Kidney (tissue), 14 donors: Measurements from ENCODE around the gene BICC1. TPM values are rescaled to one million over a fixed set of nuclear protein-coding genes. Genes with fewer than 3 reads are reported as not detected.

Experiments
- DNase-seq, 5 donors: peaks; one replicate each; pipeline ENCODE4 v3.0.0-alpha.2; 2013 to 2020
- FAIRE-seq: peaks from 2 replicates; lab custom pipeline; 2012; peaks lifted over from hg19 to GRCh38; lab: Jason Lieb, UNC
- H3K27ac ChIP-seq, 2 donors: one replicate each; pipeline ENCODE4 v1.7.0; 2013; ENCODE audit warnings: low read depth in 2 of 2, low read length in 2 of 2, inconsistent platforms in 1 of 2
- H3K27me3 ChIP-seq: one replicate; pipeline ENCODE4 v1.7.1; 2013; ENCODE audit warnings: low read length, inconsistent platforms; ENCODE audit not compliant: control insufficient read depth, insufficient read depth
- H3K36me3 ChIP-seq, 3 donors: one replicate each; pipeline versions ENCODE4 v1.7.0 to v1.7.1; 2013; ENCODE audit warnings: low read length in 3 of 3, control low read depth in 1 of 3, inconsistent platforms in 1 of 3; ENCODE audit not compliant: insufficient read depth in 3 of 3, control insufficient read depth in 2 of 3
- H3K4me1 ChIP-seq, 3 donors: one replicate each; pipeline versions ENCODE4 v1.7.0 to v1.7.1; 2013; ENCODE audit warnings: low read length in 3 of 3, inconsistent platforms in 1 of 3, low read depth in 1 of 3; ENCODE audit not compliant: control insufficient read depth in 2 of 3, insufficient read depth in 2 of 3
- H3K4me3 ChIP-seq, 3 donors: one replicate each; pipeline versions ENCODE4 v1.7.0 to v1.8.1; 2013; ENCODE audit warnings: low read length in 3 of 3, control low read depth in 1 of 3, inconsistent platforms in 1 of 3
- H3K9ac ChIP-seq, 3 donors: one replicate each; pipeline versions ENCODE4 v1.7.0 to v1.7.1; 2013; ENCODE audit warnings: low read length in 3 of 3, control low read depth in 1 of 3, inconsistent platforms in 1 of 3
- H3K9me3 ChIP-seq, 3 donors: one replicate each; pipeline versions ENCODE4 v1.7.0 to v1.7.1; 2013; ENCODE audit warnings: low read length in 3 of 3, control low read depth in 1 of 3, inconsistent platforms in 1 of 3; ENCODE audit not compliant: control insufficient read depth in 2 of 3, insufficient read depth in 1 of 3
- intact Hi-C: fragments of 100-400 bp; cut with DNase I; formaldehyde crosslinking; loops from one replicate; pipeline ENCODE4 v1.11.1; 2022
- polyA plus RNA-seq: library from polyadenylated mRNA; stranded (reverse); fragments of 350-450 nt; fragmentation: Illumina TruSeq; extraction: RNeasy Lipid Tissue Mini Kit (QIAGEN cat#74804); gene quantifications from one replicate; pipeline ENCODE4 v1.2.3, GENCODE V29; 2014; ENCODE audit warnings: low read depth, low replicate concordance; ENCODE audit not compliant: insufficient read depth
- total RNA-seq: library from RNA; stranded (reverse); fragmentation: NEBNext Ultra II Directional; extraction: Animal tissue kit (Norgen Biotek cat#: 25700); gene quantifications from one replicate; pipeline ENCODE4 v1.2.1, GENCODE V29; 2021
- TF ChIP-seq, protein P1 (sequence below): IDR thresholded peaks from 3 replicates; pipeline ENCODE4 v1.5.1; 2012; ENCODE audit warnings: mild to moderate bottlenecking, moderate library complexity, borderline replicate concordance; ENCODE audit not compliant: insufficient read depth; ENCODE audit errors: extremely low read depth
- donor health status: control.
- donor health status: control.
- donor health status: control.
- donor health status: control.
- donor health status: control.
- donor health status: DM: yes; HTN: yes; CAD: no.
- donor health status: Normal renal cell carcinoma (clear cell type).

The BICC1 gene
- total and polyA plus RNA-seq, 2 donors from 2014 or later, result 21.0 to 136 TPM

DNA sequence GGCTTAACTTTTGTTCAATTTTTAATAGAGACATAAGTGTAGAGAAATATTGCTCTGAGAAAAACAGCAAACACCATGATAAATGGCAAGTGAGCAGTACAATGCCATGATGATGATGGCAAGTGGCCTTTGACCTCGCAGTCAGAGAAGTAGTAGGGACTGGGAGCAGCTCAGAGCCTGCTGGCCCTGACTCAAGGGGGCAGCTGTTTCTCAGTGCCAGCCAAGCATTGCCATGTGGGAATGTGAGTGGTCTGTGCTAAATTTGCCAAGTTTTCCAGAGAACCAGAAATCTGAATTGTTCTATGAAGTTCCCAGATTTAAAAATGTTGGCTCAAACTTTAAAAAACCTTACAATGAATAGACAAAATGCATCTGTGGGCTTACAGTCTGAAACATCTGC is 187.9 kb downstream of the BICC1 start:
- Histone ChIP-seq H3K9ac (no peak overlapping the region), H3K4me1 (peaks cover 0 to 11% (median 4%) of the 10 kb centered on the region in 3 donors), H3K9me3 (no peaks in the 10 kb centered on the region), H3K36me3 (peaks cover 0 to 4% (median 0%) of the 10 kb centered on the region in 3 donors), H3K4me3 (no peak overlapping the region), H3K27ac (no peak overlapping the region), H3K27me3 (no peaks in the 10 kb centered on the region)
- FAIRE-seq (no peak), DNase-seq (no peak)
- intact Hi-C loops, result no loop called here
- TF ChIP-seq, protein P1, sequence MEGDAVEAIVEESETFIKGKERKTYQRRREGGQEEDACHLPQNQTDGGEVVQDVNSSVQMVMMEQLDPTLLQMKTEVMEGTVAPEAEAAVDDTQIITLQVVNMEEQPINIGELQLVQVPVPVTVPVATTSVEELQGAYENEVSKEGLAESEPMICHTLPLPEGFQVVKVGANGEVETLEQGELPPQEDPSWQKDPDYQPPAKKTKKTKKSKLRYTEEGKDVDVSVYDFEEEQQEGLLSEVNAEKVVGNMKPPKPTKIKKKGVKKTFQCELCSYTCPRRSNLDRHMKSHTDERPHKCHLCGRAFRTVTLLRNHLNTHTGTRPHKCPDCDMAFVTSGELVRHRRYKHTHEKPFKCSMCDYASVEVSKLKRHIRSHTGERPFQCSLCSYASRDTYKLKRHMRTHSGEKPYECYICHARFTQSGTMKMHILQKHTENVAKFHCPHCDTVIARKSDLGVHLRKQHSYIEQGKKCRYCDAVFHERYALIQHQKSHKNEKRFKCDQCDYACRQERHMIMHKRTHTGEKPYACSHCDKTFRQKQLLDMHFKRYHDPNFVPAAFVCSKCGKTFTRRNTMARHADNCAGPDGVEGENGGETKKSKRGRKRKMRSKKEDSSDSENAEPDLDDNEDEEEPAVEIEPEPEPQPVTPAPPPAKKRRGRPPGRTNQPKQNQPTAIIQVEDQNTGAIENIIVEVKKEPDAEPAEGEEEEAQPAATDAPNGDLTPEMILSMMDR, result no peak

DNA sequence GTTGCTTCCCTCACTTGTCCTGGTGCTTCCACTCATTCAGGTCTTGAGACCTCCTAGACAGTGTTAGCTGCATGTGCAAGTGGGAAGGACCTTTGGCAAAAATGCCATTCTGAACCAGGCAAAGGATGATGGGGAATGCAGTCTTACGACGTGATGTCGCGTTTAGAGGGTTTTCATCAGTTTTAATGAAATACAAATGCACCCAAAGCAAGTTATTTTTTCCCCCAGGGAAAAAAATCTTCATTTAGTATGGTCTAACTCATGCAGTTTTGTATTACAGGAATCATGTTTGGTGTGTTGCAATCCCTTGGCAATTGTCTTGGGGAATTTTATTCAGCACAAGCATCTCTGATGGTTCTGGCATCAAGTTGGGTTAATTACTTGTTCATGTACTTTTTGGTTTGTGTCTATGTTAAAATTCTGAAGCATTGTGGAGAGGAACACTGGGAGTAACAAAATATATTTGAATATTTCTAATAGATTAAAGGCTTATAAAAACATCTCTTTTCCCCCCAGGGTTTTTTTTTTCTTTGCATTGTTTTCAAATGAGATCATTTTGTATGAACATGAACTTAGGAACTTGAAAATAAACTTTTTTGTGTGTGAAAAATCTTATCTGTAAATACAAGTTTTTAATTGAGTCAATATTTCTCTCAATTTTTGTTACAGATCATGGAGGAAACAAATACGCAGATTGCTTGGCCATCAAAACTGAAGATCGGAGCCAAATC is 188.9 kb downstream of the BICC1 start:
- TF ChIP-seq, protein P1, result no peak
- H3K36me3 ChIP-seq, result peaks cover 0 to 4% (median 0%) of the 10 kb centered on the region in 3 donors
- peaks cover 0 to 11% (median 4%) of the 10 kb centered on the region in 3 donors for H3K4me1 ChIP-seq
- H3K4me3 ChIP-seq, result no peak overlapping the region
- no peak overlapping the region for H3K9ac ChIP-seq
- intact Hi-C loops, result no loop called here
- peak overlapping the region in 1 of 2 donors; percentile 41 for H3K27ac ChIP-seq
- no peak for DNase-seq
- H3K27me3 ChIP-seq, result no peaks in the 10 kb centered on the region
- no peaks in the 10 kb centered on the region for H3K9me3 ChIP-seq
- FAIRE-seq, result no peak

DNA sequence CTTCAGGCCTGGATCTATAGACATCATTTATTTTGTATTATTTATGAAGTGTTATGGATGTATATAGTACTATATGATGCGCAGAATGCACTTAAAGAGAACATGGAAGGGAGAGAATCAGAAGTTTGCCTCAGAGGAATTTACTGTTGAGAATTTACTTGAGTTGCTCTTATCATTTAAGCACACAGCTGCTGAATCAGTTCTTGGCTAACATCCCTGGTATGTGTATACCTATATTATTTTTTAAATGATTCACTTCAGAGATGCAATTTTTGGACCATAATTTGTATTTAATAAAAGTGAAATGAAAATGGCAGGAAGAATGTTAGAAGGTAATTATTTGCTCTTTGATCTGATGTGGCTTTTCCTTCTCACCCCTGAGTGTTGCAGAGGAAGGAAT is 191.6 kb downstream of the BICC1 start:
- no peak overlapping the region for H3K9ac ChIP-seq
- TF ChIP-seq, protein P1, result no peak
- peaks cover 0 to 4% (median 0%) of the 10 kb centered on the region in 3 donors for H3K36me3 ChIP-seq
- FAIRE-seq, result no peak
- H3K27ac ChIP-seq, result no peak overlapping the region
- intact Hi-C loops, result no loop called here
- no peaks in the 10 kb centered on the region for H3K9me3 ChIP-seq
- no peak overlapping the region for H3K4me3 ChIP-seq
- no peaks in the 10 kb centered on the region for H3K4me1 ChIP-seq
- DNase-seq, result no peak
- H3K27me3 ChIP-seq, result no peaks in the 10 kb centered on the region
